ENCODE data around the gene FOXL2NB. TPM values are rescaled to one million over a fixed set of nuclear protein-coding genes. Genes with fewer than 3 reads are reported as not detected.

Gene FOXL2NB
- total and polyA plus RNA-seq, 2 of the 13 experiments (the other 11 are each of a cell fraction or from before 2014, with no cell fraction given): not detected

DNA sequence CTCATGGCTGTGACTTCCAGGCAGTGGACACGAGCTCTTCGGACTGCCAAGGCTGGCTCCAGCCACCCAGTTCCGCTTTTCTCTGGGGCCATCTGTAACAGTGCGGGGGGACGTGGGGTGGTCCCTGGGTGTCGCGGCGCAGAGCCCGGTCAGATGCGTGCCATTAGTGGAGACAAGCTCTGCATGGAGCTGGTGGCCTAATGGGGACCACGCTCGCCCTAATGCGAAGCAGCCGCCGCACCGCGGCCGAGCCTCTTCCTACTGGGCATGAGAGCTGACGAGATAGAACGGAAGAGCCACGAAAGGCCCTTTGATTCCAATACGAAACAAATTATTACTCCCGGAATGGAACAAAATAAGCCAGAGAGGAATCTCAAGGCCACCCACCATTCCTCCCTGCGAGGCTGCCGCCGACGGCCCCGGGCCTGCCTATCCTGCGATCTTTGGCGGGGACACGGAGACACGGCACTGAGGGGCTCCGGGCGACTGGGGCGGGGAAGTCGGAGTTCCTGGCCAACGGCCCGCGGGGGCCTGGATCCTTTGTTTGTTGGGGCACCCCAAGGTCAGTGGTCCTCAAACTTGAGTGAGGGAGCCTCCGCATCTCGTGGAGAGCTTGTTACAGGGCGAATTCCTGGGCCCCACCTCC is 18.2 kb upstream of the FOXL2NB start:
- WGBS (ENCODE audit: low lambda C conversion rate): 82% methylated on average over 22 of the region's 42 CpGs
- Histone ChIP-seq H3K27ac (ENCODE audit: extremely low read length, insufficient read depth, low read length) (no peak overlapping the region), H2AFZ (ENCODE audit: low read length) (no peak overlapping the region), H3K79me2 (ENCODE audit: insufficient read depth, low read length) (no peaks in the 10 kb centered on the region), H3K27me3 (ENCODE audit: control insufficient read depth in 1 of 2, insufficient read depth in 2 of 2, low read length in 2 of 2) (peaks cover 2 to 17% of the 10 kb centered on the region in 2 experiments; a peak in 4 of 5 replicates), H3K4me3 (replicated peaks in 1 of 3; ENCODE audit: insufficient read depth in 1 of 3, low read depth in 2 of 3, low read length in 3 of 3) (no peak overlapping the region), H3K4me1 (ENCODE audit: insufficient read depth, low read length) (no peaks in the 10 kb centered on the region), H3K36me3 (replicated peaks in 1 of 2; ENCODE audit: control insufficient read depth in 1 of 2, insufficient read depth in 2 of 2, low read length in 2 of 2) (no peaks in the 10 kb centered on the region), H3K9me3 (ENCODE audit: low read length) (no peaks in the 10 kb centered on the region), H3K4me2 (ENCODE audit: low read depth, low read length) (no peak overlapping the region), H4K20me1 (ENCODE audit: insufficient read depth, low read length) (no peaks in the 10 kb centered on the region), H3K9ac (ENCODE audit: insufficient read depth, low read depth, low read length) (no peak overlapping the region)
- intact Hi-C loops (cut with micrococcal nuclease; ENCODE audit: unreplicated experiment) (no loop called here), in situ Hi-C loops (cut with HindIII; ENCODE audit: extremely low pct_ligation_motif_present, low pct_unique_long_range_greater_than_20kb) (loop anchor here (10.0 kb wide), 1 partner anchor 514 kb away; no protein-coding TSS in a partner anchor)
- no peak for FAIRE-seq
- ATAC-seq: no peak
- TF ChIP-seq ZBTB8A (CRISPR knock-in tag; IDR thresholded peaks at IDR 0.05; ENCODE audit: borderline replicate concordance, low read depth) (no peak), ZNF556 (CRISPR knock-in tag; IDR thresholded peaks at IDR 0.05; ENCODE audit: borderline replicate concordance) (no peak), HNRNPUL1 (IDR thresholded peaks at IDR 0.05; ENCODE audit: low read depth, low read length) (no peak), ZFP36L1 (CRISPR knock-in tag; IDR thresholded peaks at IDR 0.05) (no peak), ZFP41 (CRISPR knock-in tag; IDR thresholded peaks at IDR 0.05; ENCODE audit: borderline replicate concordance) (no peak)
- no peak for DNase-seq (ENCODE audit: low spot score)
- BruUV-seq (replicated peaks): no TSS peak
- CTCF ChIA-PET (ENCODE audit: low intra/inter-chr PET ratio, low total read pairs): no interaction called here
- POLR2A ChIA-PET: no interaction called here

DNA sequence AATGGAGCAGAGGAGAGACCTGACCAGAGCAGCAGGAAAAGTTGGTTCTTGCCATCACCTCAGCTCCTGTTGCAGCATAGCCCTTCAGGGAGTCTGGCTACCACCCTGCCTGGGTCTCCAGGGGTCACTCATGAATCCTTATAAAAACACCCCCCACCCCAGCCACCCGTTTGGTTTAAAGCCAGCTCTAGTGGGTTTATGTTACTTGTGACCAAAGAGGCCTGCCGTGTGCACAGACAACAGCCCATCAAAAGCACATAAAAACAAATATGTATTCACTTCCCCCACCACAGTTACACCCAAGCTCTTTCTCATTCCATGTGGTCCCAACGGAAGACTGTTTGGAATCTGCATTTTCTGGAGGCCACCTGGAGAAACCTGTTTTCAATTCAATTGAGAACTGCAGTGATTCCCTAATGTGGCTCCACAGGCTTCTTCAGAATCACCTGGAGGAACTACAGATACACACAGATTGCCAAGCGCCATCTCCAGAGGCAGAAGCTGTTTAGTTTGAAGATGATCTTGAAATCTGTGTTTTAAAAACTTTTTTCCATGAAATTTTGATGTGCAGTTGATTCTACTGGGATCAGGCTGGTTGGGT is 13.8 kb upstream of the FOXL2NB start:
- Histone ChIP-seq H3K27me3 (ENCODE audit: control insufficient read depth in 1 of 2, insufficient read depth in 2 of 2, low read length in 2 of 2) (peaks cover 14 to 43% of the 10 kb centered on the region in 2 experiments; a peak in 4 of 5 replicates), H3K27ac (ENCODE audit: extremely low read length, insufficient read depth, low read length) (no peak overlapping the region), H2AFZ (ENCODE audit: low read length) (no peak overlapping the region), H3K9me3 (ENCODE audit: low read length) (no peaks in the 10 kb centered on the region), H4K20me1 (ENCODE audit: insufficient read depth, low read length) (no peaks in the 10 kb centered on the region), H3K9ac (ENCODE audit: insufficient read depth, low read depth, low read length) (no peak overlapping the region), H3K4me3 (replicated peaks in 1 of 3; ENCODE audit: insufficient read depth in 1 of 3, low read depth in 2 of 3, low read length in 3 of 3) (no peak overlapping the region), H3K36me3 (replicated peaks in 1 of 2; ENCODE audit: control insufficient read depth in 1 of 2, insufficient read depth in 2 of 2, low read length in 2 of 2) (no peaks in the 10 kb centered on the region), H3K79me2 (ENCODE audit: insufficient read depth, low read length) (no peaks in the 10 kb centered on the region), H3K4me2 (ENCODE audit: low read depth, low read length) (no peak overlapping the region), H3K4me1 (ENCODE audit: insufficient read depth, low read length) (peaks cover 28% of the 10 kb centered on the region)
- no TSS peak for BruUV-seq (replicated peaks)
- DNase-seq (ENCODE audit: low spot score) (no peak), FAIRE-seq (no peak), ATAC-seq (no peak)
- TF ChIP-seq ZNF709 (CRISPR knock-in tag; IDR thresholded peaks at IDR 0.05) (no peak), AGO1 (IDR thresholded peaks at IDR 0.05; ENCODE audit: low read depth, low read length, poor library complexity, severe bottlenecking) (no peak), SP4 (CRISPR knock-in tag; IDR thresholded peaks at IDR 0.05) (no peak), ZNF619 (CRISPR knock-in tag; IDR thresholded peaks at IDR 0.05) (no peak), KDM4B (CRISPR knock-in tag; IDR thresholded peaks at IDR 0.05) (no peak)
- TF ChIP-seq, protein P1, sequence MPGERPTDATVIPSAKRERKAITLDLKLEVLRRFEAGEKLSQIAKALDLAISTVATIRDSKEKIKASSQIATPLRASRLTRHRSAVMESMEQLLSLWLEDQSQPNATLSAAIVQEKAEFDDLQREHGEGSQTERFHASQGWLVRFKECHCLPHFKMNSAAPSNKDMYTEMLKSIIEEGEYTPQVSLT (CRISPR knock-in tag; IDR thresholded peaks at IDR 0.05; ENCODE audit: borderline replicate concordance, low read depth): no peak
- TF ChIP-seq, protein P2, sequence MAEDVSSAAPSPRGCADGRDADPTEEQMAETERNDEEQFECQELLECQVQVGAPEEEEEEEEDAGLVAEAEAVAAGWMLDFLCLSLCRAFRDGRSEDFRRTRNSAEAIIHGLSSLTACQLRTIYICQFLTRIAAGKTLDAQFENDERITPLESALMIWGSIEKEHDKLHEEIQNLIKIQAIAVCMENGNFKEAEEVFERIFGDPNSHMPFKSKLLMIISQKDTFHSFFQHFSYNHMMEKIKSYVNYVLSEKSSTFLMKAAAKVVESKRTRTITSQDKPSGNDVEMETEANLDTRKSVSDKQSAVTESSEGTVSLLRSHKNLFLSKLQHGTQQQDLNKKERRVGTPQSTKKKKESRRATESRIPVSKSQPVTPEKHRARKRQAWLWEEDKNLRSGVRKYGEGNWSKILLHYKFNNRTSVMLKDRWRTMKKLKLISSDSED (CRISPR knock-in tag; IDR thresholded peaks at IDR 0.05): no peak
- ChIA-PET CTCF (ENCODE audit: low intra/inter-chr PET ratio, low total read pairs) (no interaction called here), POLR2A (no interaction called here)
- WGBS (ENCODE audit: low lambda C conversion rate): 10% methylated on average over 4 of the region's 4 CpGs
- in situ Hi-C loops (cut with HindIII; ENCODE audit: extremely low pct_ligation_motif_present, low pct_unique_long_range_greater_than_20kb): no loop called here
- intact Hi-C loops (cut with micrococcal nuclease; ENCODE audit: unreplicated experiment): no loop called here

Measured in HepG2 (cell line).